Fibroblast of villous mesenchyme (primary cell): ENCODE results near the gene ARRB2. TPM values are rescaled to one million over a fixed set of nuclear protein-coding genes. Genes with fewer than 3 reads are reported as not detected.

ENCODE experiments used
- DNase-seq: peaks from one replicate; pipeline ENCODE4 v3.0.0-alpha.2; 2010; ENCODE audit warnings: low read depth
- H3K4me3 ChIP-seq: 2 replicates; pipeline ENCODE4 v1.5.1; 2011; ENCODE audit warnings: low read depth, mild to moderate bottlenecking, low read length
- CTCF ChIP-seq: IDR thresholded peaks from 2 replicates; pipeline ENCODE4 v1.5.1; 2012; ENCODE audit warnings: low read depth, mild to moderate bottlenecking, low read length; ENCODE audit not compliant: insufficient read depth
- total RNA-seq: library from RNA; depleted of rRNA; stranded (reverse); fragments of >200 nt; gene quantifications from 2 replicates; pipeline ENCODE4 v1.2.3, GENCODE V29; 2012

Gene ARRB2
- total RNA-seq, 1 donor = 3.5 TPM

GRCh38 chr17:4672055-4672630 is 38.3 kb upstream of the ARRB2 start:
- H3K4me3 ChIP-seq = no peak overlapping the region
- TF ChIP-seq CTCF = no peak
- no peak for DNase-seq

- TF ChIP-seq CTCF = no peak
- DNase-seq = no peak
- H3K4me3 ChIP-seq = no peak overlapping the region
Observed at GRCh38 chr17:4672751-4673150, 37.7 kb upstream of the ARRB2 start.

GRCh38 chr17:4673169-4673568 is 37.3 kb upstream of the ARRB2 start:
- TF ChIP-seq CTCF = no peak
- DNase-seq = no peak
- H3K4me3 ChIP-seq = no peak overlapping the region

GRCh38 chr17:4673986-4674684 is 36.3 kb upstream of the ARRB2 start:
- no peak overlapping the region for H3K4me3 ChIP-seq
- DNase-seq = no peak
- TF ChIP-seq CTCF = no peak

GRCh38 chr17:4674685-4674998 is 35.8 kb upstream of the ARRB2 start:
- H3K4me3 ChIP-seq = no peak overlapping the region
- no peak for DNase-seq
- no peak for TF ChIP-seq CTCF

- DNase-seq = no peak
- no peak for TF ChIP-seq CTCF
- no peak overlapping the region for H3K4me3 ChIP-seq
Observed at GRCh38 chr17:4675791-4676190, 34.6 kb upstream of the ARRB2 start.

- no peak overlapping the region for H3K4me3 ChIP-seq
Observed at GRCh38 chr17:4676791-4677190, 33.6 kb upstream of the ARRB2 start.

More at GRCh38 chr17:4676791-4677190, 33.6 kb upstream of the ARRB2 start:
- no peak for TF ChIP-seq CTCF
- no peak for DNase-seq
